Adipose tissue (tissue), 3 donors: ENCODE results near the gene KTN1. TPM values are rescaled to one million over a fixed set of nuclear protein-coding genes. Genes with fewer than 3 reads are reported as not detected.

Experiments used
- H3K27ac ChIP-seq: one replicate; pipeline ENCODE4 v1.5.1; 2013; ENCODE audit warnings: low read depth, low read length
- whole genome bisulfite sequencing, 3 donors: extraction: QIAGEN DNeasy Blood & Tissue Kit; methylation state at CpG; one replicate each; pipeline ENCODE4 v1.1.7; 2013; 5-methylcytosine and 5-hydroxymethylcytosine counted together
- polyA plus RNA-seq, 3 donors: library from polyadenylated mRNA; stranded (reverse); fragments of 200-250 nt; gene quantifications; one replicate each; pipeline ENCODE4 v1.2.3, GENCODE V29; 2013
- donor health status: healthy with polysubstance abuse.
- donor health status: Bipolar disorder and iron deficiency.
- donor health status: healthy.

Gene KTN1
- polyA plus RNA-seq, 3 donors = 55.8 to 78.5 (median 71.9) TPM

- no peak overlapping the region for H3K27ac ChIP-seq
- 96% methylated on average over 7 of the region's 7 CpGs for WGBS, 3 donors
These were observed 8.7 kb upstream of the KTN1 start for GRCh38 chr14:55571125-55571889.

DNA sequence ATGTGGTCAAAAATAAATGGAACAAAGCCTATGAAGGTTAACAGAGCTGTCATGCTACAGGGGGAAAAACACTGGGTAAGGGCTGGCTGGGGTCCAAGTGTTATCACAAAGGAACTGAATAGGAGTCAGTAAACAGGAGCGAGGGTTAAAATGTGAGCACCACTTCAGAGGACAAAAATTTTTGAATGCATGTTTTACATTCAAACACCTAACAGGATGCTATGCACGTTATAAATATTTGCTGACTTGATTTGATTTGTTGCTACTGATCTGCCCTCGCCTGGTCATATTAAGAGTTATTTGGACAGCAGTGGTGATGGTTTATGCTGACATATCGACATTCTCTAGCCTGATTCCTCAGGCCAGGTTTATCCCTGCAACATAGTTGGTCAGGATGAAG, 7.4 kb upstream of the KTN1 start:
- H3K27ac ChIP-seq = no peak overlapping the region
- WGBS, 3 donors = 48 to 69% (median 66%) methylated on average over 4 of the region's 4 CpGs

DNA sequence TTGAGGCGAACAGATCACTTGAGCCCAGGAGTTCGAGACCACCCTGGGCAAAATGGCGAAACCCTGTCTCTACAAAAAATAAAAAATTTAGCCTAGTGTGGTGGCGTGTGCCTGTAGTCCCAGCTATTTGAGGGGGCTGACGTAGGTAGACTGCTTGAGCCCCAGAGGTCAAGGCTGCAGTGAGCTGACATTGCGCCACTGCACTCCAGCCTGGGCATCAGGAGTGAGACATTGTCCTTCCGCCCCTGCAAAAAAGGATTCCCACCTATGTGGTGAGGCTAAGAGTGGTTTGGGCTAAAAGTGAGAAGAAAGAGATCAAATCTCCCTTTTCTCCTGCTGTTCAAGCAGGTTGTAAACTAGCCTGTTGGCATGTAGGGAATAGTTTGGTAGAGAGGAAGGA, 5.0 kb upstream of the KTN1 start:
- no peak overlapping the region for H3K27ac ChIP-seq
- whole genome bisulfite sequencing, 3 donors = 83 to 95% (median 93%) methylated on average over 7 of the region's 7 CpGs

- H3K27ac ChIP-seq = no peak overlapping the region
- WGBS, 3 donors = 93 to 96% (median 94%) methylated on average over 4 of the region's 4 CpGs
These were observed 2.8 kb upstream of the KTN1 start for GRCh38 chr14:55577229-55577628.

GRCh38 chr14:55578511-55578910, 1.5 kb upstream of the KTN1 start:
- WGBS, 3 donors = 76 to 83% (median 78%) methylated on average over 8 of the region's 8 CpGs
- no peak overlapping the region for H3K27ac ChIP-seq

GRCh38 chr14:55580470-55581341, 699 bp downstream of the KTN1 start:
- peak overlapping the region; percentile 36 for H3K27ac ChIP-seq
- 0 to 1% (median 0%) methylated on average over 61 to 84 of the region's 84 CpGs for WGBS, 3 donors

DNA sequence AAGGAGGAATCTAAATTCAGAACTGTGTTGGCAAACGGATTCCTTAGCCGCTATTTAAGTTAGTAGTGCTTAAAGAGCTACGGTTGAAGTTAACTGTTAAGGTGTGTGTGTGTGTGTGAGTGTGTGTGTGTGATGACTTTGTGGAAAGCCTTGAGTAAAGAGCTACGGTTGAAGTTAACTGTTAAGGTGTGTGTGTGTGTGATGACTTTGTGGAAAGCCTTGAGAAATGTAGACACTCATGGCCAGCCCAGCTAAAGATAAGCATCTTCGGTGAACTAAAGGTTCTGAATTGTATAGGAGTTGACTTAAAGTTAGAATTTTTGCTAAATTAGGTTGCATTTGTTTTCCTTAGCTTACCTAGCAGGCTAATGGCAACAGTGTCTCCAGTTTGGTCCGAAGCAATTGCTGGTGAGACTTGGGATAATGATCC, 1.4 kb downstream of the KTN1 start:
- 18 to 23% (median 20%) methylated on average over 6 of the region's 6 CpGs for WGBS, 3 donors
- no peak overlapping the region for H3K27ac ChIP-seq

DNA sequence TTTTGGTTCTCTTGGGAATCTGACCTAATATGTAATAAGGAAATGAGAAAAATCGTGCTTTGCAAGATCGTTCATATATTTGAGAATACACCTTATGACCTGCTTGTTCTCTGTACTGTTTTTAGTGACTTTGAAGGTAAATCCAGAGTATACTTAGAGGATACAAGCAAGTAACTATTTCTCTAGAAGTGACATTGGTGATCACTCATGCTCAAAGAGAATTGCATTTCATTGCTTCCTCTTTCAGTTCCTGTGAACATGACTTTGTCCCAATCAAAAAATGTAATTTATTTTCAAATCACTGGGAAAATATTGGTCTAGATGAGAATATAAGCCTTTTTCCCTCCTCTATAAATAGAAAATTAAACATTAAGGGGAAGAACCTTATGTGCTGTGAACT, 2.7 kb downstream of the KTN1 start:
- WGBS, 3 donors = 38 to 71% (median 39%) methylated on average over 2 of the region's 2 CpGs
- H3K27ac ChIP-seq = no peak overlapping the region

DNA sequence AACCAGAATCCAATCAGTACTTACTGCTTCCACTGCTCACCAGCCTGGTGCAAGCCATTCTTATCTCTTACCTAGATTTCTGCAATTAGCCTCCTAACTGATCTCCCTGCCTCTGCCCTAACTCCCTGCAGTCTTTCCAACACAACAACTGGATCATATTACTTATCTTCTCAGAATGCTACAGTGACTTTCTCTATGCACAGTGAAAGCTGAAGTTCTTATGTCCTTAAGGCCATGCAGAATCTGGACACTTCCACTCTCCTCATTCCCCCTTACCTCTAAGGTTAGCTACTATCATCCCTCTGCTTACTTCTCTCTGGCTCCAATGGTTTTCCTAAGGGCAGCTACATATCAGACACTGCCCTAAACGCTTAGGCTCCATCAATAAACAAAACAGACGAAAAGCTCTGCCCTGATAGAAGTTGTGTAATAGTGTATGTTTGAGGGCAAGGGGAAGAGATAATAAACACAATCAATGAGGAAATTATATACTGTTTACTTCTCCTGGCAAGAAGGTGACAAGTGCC, 4.0 kb downstream of the KTN1 start:
- no peak overlapping the region for H3K27ac ChIP-seq
- 16 to 46% (median 44%) methylated on average over 2 of the region's 2 CpGs for WGBS, 3 donors

DNA sequence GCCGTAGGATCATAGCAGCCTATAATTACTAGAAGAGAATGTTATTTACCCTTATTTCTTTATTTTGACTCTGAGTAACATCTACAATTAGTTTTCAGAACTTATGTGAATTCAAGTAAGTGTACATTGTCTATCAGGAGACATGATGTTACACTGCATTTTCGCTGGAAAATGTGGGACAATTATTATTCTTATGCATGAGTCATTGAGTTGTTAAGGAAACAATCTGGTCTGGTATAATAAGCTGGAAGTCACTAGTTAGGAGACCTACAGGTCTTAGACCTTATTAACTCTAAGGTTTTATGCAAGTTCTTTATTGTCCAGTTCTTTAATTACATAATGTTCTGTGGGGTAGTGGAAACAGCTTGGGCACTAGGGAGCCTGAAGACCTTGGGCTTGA, 5.8 kb downstream of the KTN1 start:
- 47 to 83% (median 72%) methylated on average over 2 of the region's 2 CpGs for WGBS, 3 donors
- no peak overlapping the region for H3K27ac ChIP-seq

- 75 to 82% (median 77%) methylated on average over 2 of the region's 2 CpGs for WGBS, 3 donors
- no peak overlapping the region for H3K27ac ChIP-seq
These were observed 6.4 kb downstream of the KTN1 start for GRCh38 chr14:55586411-55586810.

DNA sequence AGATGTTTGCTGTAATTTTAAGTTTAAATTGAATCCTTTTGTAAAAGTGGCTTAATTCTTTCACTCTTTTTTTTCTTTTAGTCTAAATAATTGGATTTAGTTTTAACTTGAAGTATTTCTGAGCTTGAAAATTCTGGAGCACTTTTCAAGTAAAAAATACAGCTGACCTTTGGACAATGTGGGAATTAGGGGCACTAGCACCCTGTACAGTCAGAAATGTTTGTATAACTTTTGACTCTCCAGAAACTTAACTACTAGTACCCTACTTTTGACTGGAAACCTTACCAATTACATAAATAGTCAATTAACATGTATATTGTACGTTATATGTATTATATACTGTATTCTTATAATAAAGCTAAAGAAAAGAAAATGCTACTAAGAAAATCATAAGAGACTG, 7.8 kb downstream of the KTN1 start:
- H3K27ac ChIP-seq = no peak overlapping the region
- WGBS, 3 donors = 83 to 92% (median 86%) methylated on average over 1 of the region's 1 CpG

GRCh38 chr14:55588259-55588699, 8.3 kb downstream of the KTN1 start:
- H3K27ac ChIP-seq = no peak overlapping the region
- 49 to 66% (median 56%) methylated on average over 2 of the region's 2 CpGs for WGBS, 3 donors

- H3K27ac ChIP-seq = no peak overlapping the region
- 86 to 92% (median 90%) methylated on average over 6 of the region's 6 CpGs for WGBS, 3 donors
These were observed 9.2 kb downstream of the KTN1 start for GRCh38 chr14:55589171-55589570.

DNA sequence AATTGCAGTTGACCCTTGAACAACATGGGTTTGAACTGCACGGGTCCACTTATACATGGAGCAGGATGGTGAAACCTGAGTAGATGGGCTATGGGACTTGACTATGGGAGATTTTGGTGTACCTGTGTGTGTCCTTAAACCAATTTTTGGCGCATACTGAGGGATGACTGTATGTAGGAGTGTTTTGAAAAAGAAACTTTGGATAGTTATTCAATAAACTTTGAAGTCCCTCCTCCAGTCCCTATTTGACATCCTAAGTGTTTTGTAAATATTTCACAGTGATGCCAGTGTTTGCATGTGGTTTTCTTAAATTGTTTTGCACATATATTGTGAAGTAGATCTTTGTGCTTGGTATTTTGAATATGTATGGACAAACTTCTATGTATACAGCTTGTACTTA, 12.4 kb downstream of the KTN1 start:
- WGBS, 3 donors = 78 to 90% (median 89%) methylated on average over 2 of the region's 2 CpGs
- no peak overlapping the region for H3K27ac ChIP-seq

DNA sequence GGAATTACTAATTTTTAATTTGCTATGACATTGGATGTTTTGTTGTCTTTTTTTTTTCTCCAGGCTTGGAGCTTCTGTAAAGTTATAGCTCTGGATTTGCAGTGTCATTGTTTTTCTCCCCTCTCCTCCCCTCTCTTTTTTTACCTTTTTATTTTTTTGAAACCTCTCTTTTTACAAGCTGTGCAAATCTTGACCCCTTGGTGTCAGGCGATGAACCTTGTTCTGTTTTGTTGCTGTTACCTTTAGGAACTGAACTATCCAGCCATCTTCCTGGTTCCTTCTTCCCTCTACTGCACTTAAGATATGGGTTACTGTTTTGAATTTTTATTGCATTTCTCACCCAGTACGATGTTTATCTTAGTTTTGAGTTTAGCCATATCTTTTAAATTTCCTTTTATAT, 13.7 kb downstream of the KTN1 start:
- 69 to 76% (median 74%) methylated on average over 2 of the region's 2 CpGs for WGBS, 3 donors
- no peak overlapping the region for H3K27ac ChIP-seq

- 57 to 71% (median 68%) methylated on average over 14 of the region's 14 CpGs for WGBS, 3 donors
- no peak overlapping the region for H3K27ac ChIP-seq
These were observed 19.4 kb downstream of the KTN1 start for GRCh38 chr14:55599250-55599879.

- WGBS, 3 donors = 71 to 89% (median 83%) methylated on average over 5 of the region's 5 CpGs
- H3K27ac ChIP-seq = no peak overlapping the region
These were observed 21.0 kb downstream of the KTN1 start for GRCh38 chr14:55600784-55601561.
